Endodermal cell (in vitro differentiated cells): ENCODE results near the gene LSP1. TPM values are rescaled to one million over a fixed set of nuclear protein-coding genes. Genes with fewer than 3 reads are reported as not detected.

ENCODE experiments used
- DNase-seq: peaks from one replicate; pipeline ENCODE4 v3.0.0-alpha.2; 2017
- H3K27ac ChIP-seq: 2 replicates; pipeline ENCODE4 v1.5.1; 2013; ENCODE audit warnings: mild to moderate bottlenecking, low read depth, low read length, moderate library complexity
- H3K27me3 ChIP-seq: 2 replicates; pipeline ENCODE4 v1.6.1; 2013; ENCODE audit warnings: mild to moderate bottlenecking, low read length, moderate library complexity; ENCODE audit not compliant: insufficient read depth, control insufficient read depth, poor library complexity, severe bottlenecking
- H3K36me3 ChIP-seq: 2 replicates; pipeline ENCODE4 v1.7.0; 2013; ENCODE audit warnings: mild to moderate bottlenecking, low read length, moderate library complexity; ENCODE audit not compliant: control insufficient read depth, insufficient read depth
- H3K4me1 ChIP-seq: one replicate; pipeline ENCODE4 v1.7.0; 2013; ENCODE audit warnings: low read length; ENCODE audit not compliant: control insufficient read depth, insufficient read depth
- H3K4me3 ChIP-seq: 2 replicates; pipeline ENCODE4 v1.5.1; 2013; ENCODE audit warnings: mild to moderate bottlenecking, low read length, moderate library complexity
- H3K9ac ChIP-seq: 2 replicates; pipeline ENCODE4 v1.6.1; 2013; ENCODE audit warnings: mild to moderate bottlenecking, low read length, moderate library complexity; ENCODE audit not compliant: poor library complexity, severe bottlenecking; ENCODE audit errors: extremely low read depth
- H3K9me3 ChIP-seq: 2 replicates; pipeline ENCODE4 v1.6.1; 2013; ENCODE audit warnings: mild to moderate bottlenecking, low read length, moderate library complexity; ENCODE audit not compliant: control insufficient read depth
- H3K27ac Mint-ChIP-seq: 2 replicates; pipeline ENCODE4 v1.8.0; 2020; ENCODE audit warnings: mixed read lengths
- H3K27me3 Mint-ChIP-seq: 2 replicates; pipeline ENCODE4 v1.8.0; 2021; ENCODE audit warnings: mild to moderate bottlenecking, mixed read lengths; ENCODE audit not compliant: insufficient read depth
- H3K36me3 Mint-ChIP-seq: 2 replicates; pipeline ENCODE4 v1.8.0; 2020; ENCODE audit warnings: low read depth, mixed read lengths
- H3K4me1 Mint-ChIP-seq: 2 replicates; pipeline ENCODE4 v1.8.0; 2020; ENCODE audit warnings: mixed read lengths
- H3K4me3 Mint-ChIP-seq: 2 replicates; pipeline ENCODE4 v1.8.0; 2020; ENCODE audit warnings: mild to moderate bottlenecking, moderate library complexity, mixed read lengths
- H3K9me3 Mint-ChIP-seq: 2 replicates; pipeline ENCODE4 v1.8.0; 2020; ENCODE audit warnings: mild to moderate bottlenecking, mixed read lengths
- CTCF ChIP-seq: fragments of 200-600 bp; sonication (generic); conservative IDR thresholded peaks from 2 replicates; pipeline ENCODE4 v1.5.0; 2021; ENCODE audit warnings: antibody characterized with exemption, mild to moderate bottlenecking
- WGBS, 2 experiments: methylation state at CpG; one replicate each; pipeline versions ENCODE4 v1.1.5 to v1.1.7; 2013; ENCODE audit warnings: missing lambda C conversion rate in 2 of 2, mixed read lengths in 1 of 2; ENCODE audit not compliant: insufficient coverage in 1 of 2, insufficient read length in 1 of 2; 5-methylcytosine and 5-hydroxymethylcytosine counted together
- total RNA-seq, 2 donors: library from RNA; stranded (reverse); fragmentation: NEBNext Ultra II Directional in 1 of 2; extraction: Animal tissue kit (Norgen Biotek cat#: 25700) in 1 of 2; gene quantifications; 2 replicates in 1 of 2; 3 replicates in 1 of 2; pipeline ENCODE4 v1.2.1, GENCODE V29; 2021

The LSP1 gene
- total RNA-seq, 2 donors from 2014 or later: not detected

GRCh38 chr11:1917523-1918435 lies 64.9 kb downstream of the LSP1 start:
- no peaks in the 10 kb centered on the region for H3K27me3 ChIP-seq
- peaks cover 5% of the 10 kb centered on the region for H3K9me3 Mint-ChIP-seq
- no peak overlapping the region for H3K27ac ChIP-seq
- H3K4me1 ChIP-seq: no peaks in the 10 kb centered on the region
- H3K9me3 ChIP-seq: no peaks in the 10 kb centered on the region
- no peaks in the 10 kb centered on the region for H3K4me1 Mint-ChIP-seq
- peaks cover 2% of the 10 kb centered on the region for H3K27me3 Mint-ChIP-seq
- WGBS, 2 experiments: 84% methylated on average over 13 to 34 of the region's 34 CpGs
- no peaks in the 10 kb centered on the region for H3K36me3 ChIP-seq
- no peak overlapping the region for H3K4me3 Mint-ChIP-seq
- no peak overlapping the region for H3K9ac ChIP-seq
- no peaks in the 10 kb centered on the region for H3K36me3 Mint-ChIP-seq
- H3K4me3 ChIP-seq: no peak overlapping the region
- no peak overlapping the region for H3K27ac Mint-ChIP-seq
- peak; percentile 76 for TF ChIP-seq CTCF
- DNase-seq: peak; percentile 76

GRCh38 chr11:1918436-1919315 lies 65.8 kb downstream of the LSP1 start:
- TF ChIP-seq CTCF: no peak
- DNase-seq: no peak
- Mint-ChIP-seq H3K4me3 (no peak overlapping the region), H3K27ac (no peak overlapping the region), H3K27me3 (no peaks in the 10 kb centered on the region), H3K9me3 (peaks cover 5% of the 10 kb centered on the region), H3K36me3 (no peaks in the 10 kb centered on the region), H3K4me1 (no peaks in the 10 kb centered on the region)
- WGBS, 2 experiments: 93 to 94% methylated on average over 10 to 29 of the region's 29 CpGs
- no peaks in the 10 kb centered on the region for H3K4me1 ChIP-seq
- no peaks in the 10 kb centered on the region for H3K36me3 ChIP-seq
- no peak overlapping the region for H3K4me3 ChIP-seq
- H3K27me3 ChIP-seq: no peaks in the 10 kb centered on the region
- H3K9ac ChIP-seq: no peak overlapping the region
- no peaks in the 10 kb centered on the region for H3K9me3 ChIP-seq
- no peak overlapping the region for H3K27ac ChIP-seq

- Histone ChIP-seq H3K27ac (no peak within 1 kb of the TSS), H3K36me3 (no peaks in the 10 kb centered on the region), H3K9ac (no peak within 1 kb of the TSS), H3K4me3 (no peak within 1 kb of the TSS), H3K4me1 (no peaks in the 10 kb centered on the region), H3K9me3 (no peaks in the 10 kb centered on the region), H3K27me3 (no peaks in the 10 kb centered on the region)
- Mint-ChIP-seq H3K4me1 (no peaks in the 10 kb centered on the region), H3K36me3 (no peaks in the 10 kb centered on the region), H3K9me3 (peaks cover 5% of the 10 kb centered on the region), H3K27ac (no peak within 1 kb of the TSS), H3K27me3 (no peaks in the 10 kb centered on the region), H3K4me3 (no peak within 1 kb of the TSS)
- peak; percentile 35 for TF ChIP-seq CTCF
- no peak for DNase-seq
- 84 to 85% methylated on average over 16 to 31 of the region's 31 CpGs for WGBS, 2 experiments
Measured at GRCh38 chr11:1919391-1920127, 66.7 kb downstream of the LSP1 start, which contains the start of gene TNNT3. TNNT3 (plus strand) TSS chr11:1919703; CDS start chr11:1922875, 3,172 bp downstream.
